ENCODE measurements around the gene CD55. TPM values are rescaled to one million over a fixed set of nuclear protein-coding genes. Genes with fewer than 3 reads are reported as not detected.

Gene CD55
- total RNA-seq, 1 donor from 2014 or later = 4.0 TPM

DNA sequence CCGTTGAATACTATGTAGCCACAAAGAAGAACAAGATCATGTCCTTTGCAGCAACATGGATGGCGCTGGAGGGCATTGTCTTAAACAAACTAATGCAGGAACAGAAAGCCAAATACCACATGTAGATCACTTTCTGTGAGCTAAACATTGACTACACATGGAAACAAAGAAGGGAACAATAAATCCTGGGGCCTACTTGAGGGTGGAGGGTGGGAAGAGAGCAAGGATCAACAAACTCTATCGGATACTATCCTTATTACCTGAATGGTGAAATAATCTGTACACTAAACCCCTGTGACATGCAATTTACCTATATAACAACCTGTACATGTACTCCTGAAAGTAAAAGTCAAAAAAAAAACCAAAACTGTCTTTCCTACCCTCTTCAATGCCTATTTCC is 40.8 kb upstream of the CD55 start:
- H3K4me1 Mint-ChIP-seq = no peaks in the 10 kb centered on the region
- H3K27ac Mint-ChIP-seq (ENCODE audit: unreplicated experiment) = no peak overlapping the region
- no peak overlapping the region for H3K4me3 Mint-ChIP-seq
- H3K36me3 Mint-ChIP-seq (ENCODE audit: low read depth) = no peaks in the 10 kb centered on the region
- H3K27me3 Mint-ChIP-seq (ENCODE audit: low read depth) = peaks cover 4% of the 10 kb centered on the region
- DNase-seq (ENCODE audit: low read depth, low spot score) = no peak
- TF ChIP-seq, protein P1, sequence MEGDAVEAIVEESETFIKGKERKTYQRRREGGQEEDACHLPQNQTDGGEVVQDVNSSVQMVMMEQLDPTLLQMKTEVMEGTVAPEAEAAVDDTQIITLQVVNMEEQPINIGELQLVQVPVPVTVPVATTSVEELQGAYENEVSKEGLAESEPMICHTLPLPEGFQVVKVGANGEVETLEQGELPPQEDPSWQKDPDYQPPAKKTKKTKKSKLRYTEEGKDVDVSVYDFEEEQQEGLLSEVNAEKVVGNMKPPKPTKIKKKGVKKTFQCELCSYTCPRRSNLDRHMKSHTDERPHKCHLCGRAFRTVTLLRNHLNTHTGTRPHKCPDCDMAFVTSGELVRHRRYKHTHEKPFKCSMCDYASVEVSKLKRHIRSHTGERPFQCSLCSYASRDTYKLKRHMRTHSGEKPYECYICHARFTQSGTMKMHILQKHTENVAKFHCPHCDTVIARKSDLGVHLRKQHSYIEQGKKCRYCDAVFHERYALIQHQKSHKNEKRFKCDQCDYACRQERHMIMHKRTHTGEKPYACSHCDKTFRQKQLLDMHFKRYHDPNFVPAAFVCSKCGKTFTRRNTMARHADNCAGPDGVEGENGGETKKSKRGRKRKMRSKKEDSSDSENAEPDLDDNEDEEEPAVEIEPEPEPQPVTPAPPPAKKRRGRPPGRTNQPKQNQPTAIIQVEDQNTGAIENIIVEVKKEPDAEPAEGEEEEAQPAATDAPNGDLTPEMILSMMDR (conservative IDR thresholded peaks at IDR 0.05) = no peak
- peaks cover 2% of the 10 kb centered on the region for H3K9me3 Mint-ChIP-seq

DNA sequence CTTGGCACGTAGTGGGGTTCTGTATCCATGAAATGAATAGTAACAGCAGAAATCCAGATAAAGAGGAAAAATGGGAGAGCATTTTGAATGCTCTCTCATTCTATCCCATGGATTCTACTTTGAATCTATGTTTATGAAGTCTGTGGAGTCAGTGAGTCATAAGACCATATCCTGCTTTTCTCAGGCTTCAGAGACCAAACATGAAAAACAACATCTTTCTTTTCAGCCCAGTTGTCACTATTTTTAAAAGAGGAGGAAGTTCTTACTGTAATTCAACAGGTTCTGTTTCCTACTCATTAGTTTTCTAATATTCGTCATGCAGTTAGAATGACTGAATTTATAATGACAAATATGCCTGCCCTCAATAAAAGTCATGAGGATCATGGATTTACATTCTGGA is 39.4 kb upstream of the CD55 start:
- no peaks in the 10 kb centered on the region for H3K36me3 Mint-ChIP-seq (ENCODE audit: low read depth)
- no peak overlapping the region for H3K27ac Mint-ChIP-seq (ENCODE audit: unreplicated experiment)
- H3K4me1 Mint-ChIP-seq = no peaks in the 10 kb centered on the region

DNA sequence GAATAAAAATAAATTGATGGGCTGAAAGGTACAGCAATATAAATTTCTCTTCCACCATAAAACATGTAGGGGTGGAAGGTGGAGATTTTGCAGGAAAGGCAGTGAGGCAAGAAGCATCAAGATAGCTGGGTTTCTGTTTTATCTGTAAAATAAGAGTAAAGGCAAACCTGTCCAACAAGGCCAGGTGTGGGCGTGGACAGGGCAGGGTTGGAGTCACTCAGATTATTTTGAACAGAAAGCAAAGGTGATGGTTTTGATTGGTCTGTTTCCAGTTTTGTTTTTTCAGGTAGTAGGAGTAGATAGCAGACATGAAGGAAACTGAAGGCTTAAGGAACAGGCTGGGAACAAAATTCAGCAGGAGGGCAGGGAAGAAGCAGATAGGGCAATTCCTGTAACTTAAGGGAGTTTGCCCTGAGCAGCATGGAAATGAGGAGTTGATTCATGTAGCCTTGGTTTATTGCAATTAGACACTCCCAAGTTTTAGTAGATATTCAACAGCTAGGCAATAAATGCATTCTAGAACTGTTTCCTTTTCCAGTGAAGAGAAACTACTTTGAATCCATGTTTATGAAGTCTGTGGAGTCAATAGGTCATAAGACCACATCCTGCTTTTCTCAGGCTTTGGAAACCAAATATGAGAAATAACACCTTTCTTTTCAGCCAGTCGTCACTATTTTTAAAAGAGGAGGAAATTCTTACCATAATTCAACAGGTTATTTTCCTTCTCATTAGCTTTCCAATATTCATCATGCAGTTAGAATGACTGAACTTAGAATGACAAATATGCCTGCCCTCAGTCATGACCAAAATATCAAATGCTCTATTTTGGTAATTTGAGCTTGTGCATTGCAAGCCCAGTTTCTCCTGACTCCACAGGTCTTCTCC is 38.7 kb upstream of the CD55 start:
- Mint-ChIP-seq H3K4me3 (no peak overlapping the region), H3K4me1 (no peaks in the 10 kb centered on the region), H3K27ac (ENCODE audit: unreplicated experiment) (no peak overlapping the region), H3K36me3 (ENCODE audit: low read depth) (no peaks in the 10 kb centered on the region), H3K27me3 (ENCODE audit: low read depth) (peaks cover 14% of the 10 kb centered on the region), H3K9me3 (no peaks in the 10 kb centered on the region)
- TF ChIP-seq, protein P1 (conservative IDR thresholded peaks at IDR 0.05) = no peak
- no peak for DNase-seq (ENCODE audit: low read depth, low spot score)

More for the DNA sequence above, 39.4 kb upstream of the CD55 start:
- DNase-seq (ENCODE audit: low read depth, low spot score) = no peak
- Mint-ChIP-seq H3K27me3 (ENCODE audit: low read depth) (peaks cover 12% of the 10 kb centered on the region), H3K9me3 (no peaks in the 10 kb centered on the region), H3K4me3 (no peak overlapping the region)
- TF ChIP-seq, protein P1 (conservative IDR thresholded peaks at IDR 0.05) = no peak

DNA sequence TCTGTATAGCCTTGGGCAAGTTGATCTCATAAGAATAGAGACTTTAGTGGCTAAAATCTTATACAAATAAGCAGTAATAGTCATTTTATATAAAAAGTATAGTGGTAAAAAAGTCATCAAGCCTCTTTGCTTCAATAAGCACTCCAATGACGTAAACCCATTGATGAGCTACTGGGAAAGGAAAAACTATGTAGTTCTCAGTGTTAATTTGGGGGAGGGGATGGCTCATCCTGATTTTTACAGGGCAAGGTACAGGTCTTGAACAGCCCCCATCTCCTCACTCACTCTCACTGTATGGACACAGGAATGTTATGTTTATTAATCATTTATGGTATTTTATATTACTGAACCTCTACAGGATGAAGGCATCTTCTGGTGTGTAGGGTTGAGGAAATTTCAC is 38.1 kb upstream of the CD55 start:
- TF ChIP-seq, protein P1 (conservative IDR thresholded peaks at IDR 0.05) = no peak
- Mint-ChIP-seq H3K4me1 (no peaks in the 10 kb centered on the region), H3K36me3 (ENCODE audit: low read depth) (no peaks in the 10 kb centered on the region), H3K4me3 (no peak overlapping the region), H3K9me3 (no peaks in the 10 kb centered on the region), H3K27me3 (ENCODE audit: low read depth) (peaks cover 20% of the 10 kb centered on the region), H3K27ac (ENCODE audit: unreplicated experiment) (no peak overlapping the region)
- no peak for DNase-seq (ENCODE audit: low read depth, low spot score)

DNA sequence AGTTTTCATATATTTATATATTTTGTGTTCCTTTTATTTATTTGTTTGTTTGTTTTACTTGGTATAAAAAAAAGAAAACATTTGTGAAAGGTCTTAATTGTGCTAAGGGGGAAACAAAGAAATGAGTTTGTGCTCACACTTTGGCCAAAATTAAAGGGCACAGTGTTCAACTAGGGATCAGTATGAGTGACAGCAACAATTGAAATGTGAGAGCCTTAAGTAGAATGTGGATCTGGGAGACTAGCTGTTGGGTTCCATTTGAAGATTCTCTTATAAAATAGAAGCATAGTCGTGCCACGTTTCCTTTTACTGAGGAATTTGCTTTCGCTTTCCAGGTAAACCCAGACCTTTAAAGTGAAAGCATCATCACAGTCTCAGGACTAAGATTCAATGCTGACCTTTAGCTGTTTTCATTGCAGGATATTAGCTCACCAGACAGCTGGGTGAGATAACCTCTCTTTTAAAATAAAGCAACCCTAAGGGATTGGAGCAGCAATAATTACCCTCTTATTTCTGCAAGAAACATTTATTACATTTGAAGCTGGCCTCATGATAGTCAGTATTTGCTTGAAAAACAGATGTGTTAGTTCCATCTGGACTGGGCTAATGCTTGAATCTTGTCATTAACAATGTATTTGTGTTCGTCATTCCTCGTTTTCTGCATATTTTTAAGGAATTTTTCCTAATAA is 37.1 kb upstream of the CD55 start:
- DNase-seq (ENCODE audit: low read depth, low spot score) = no peak
- Mint-ChIP-seq H3K27ac (ENCODE audit: unreplicated experiment) (no peak overlapping the region), H3K36me3 (ENCODE audit: low read depth) (no peaks in the 10 kb centered on the region), H3K27me3 (ENCODE audit: low read depth) (peaks cover 21% of the 10 kb centered on the region), H3K4me1 (no peaks in the 10 kb centered on the region), H3K9me3 (no peaks in the 10 kb centered on the region), H3K4me3 (no peak overlapping the region)
- TF ChIP-seq, protein P1 (conservative IDR thresholded peaks at IDR 0.05) = no peak

All from neural crest cell (in vitro differentiated cells).